ENCODE data around the gene UBR4. TPM values are rescaled to one million over a fixed set of nuclear protein-coding genes. Genes with fewer than 3 reads are reported as not detected.

Gene UBR4
- total and polyA plus RNA-seq, 2 experiments from 2014 or later = 111 to 230 TPM

- TF ChIP-seq ZNF462 (CRISPR knock-in tag; IDR thresholded peaks at IDR 0.05) (no peak), NANOG (IDR thresholded peaks at IDR 0.05; ENCODE audit: borderline replicate concordance) (no peak), POLR2AphosphoS5 (IDR thresholded peaks at IDR 0.05; ENCODE audit: low read depth) (no peak), STAT1 (IDR thresholded peaks at IDR 0.05; ENCODE audit: unreplicated experiment) (no peak), ETS1 (IDR thresholded peaks at IDR 0.05) (no peak)
Measured at GRCh38 chr1:19193004-19193403, 17.1 kb downstream of the UBR4 start (continued).

GRCh38 chr1:19191811-19192210 lies 18.3 kb downstream of the UBR4 start:
- Histone ChIP-seq H3F3A (replicated peaks; ENCODE audit: low read depth) (no peaks in the 10 kb centered on the region), H3K9me2 (ENCODE audit: insufficient read depth) (no peaks in the 10 kb centered on the region), H3K27ac (ENCODE audit: low read depth) (no peak overlapping the region), H3K4me3 (no peak overlapping the region), H3K4me1 (ENCODE audit: insufficient read depth) (no peaks in the 10 kb centered on the region; the same call in 1 of the 2 replicates), H3K27me3 (ENCODE audit: insufficient read depth) (no peaks in the 10 kb centered on the region), H3K79me2 (replicated peaks; ENCODE audit: insufficient read depth) (peaks cover 52% of the 10 kb centered on the region), H4K20me1 (replicated peaks; ENCODE audit: insufficient read depth) (peaks cover 33% of the 10 kb centered on the region), H2AFZ (no peak overlapping the region), H3K36me3 (ENCODE audit: insufficient read depth) (peaks cover 72% of the 10 kb centered on the region), H3K4me2 (no peak overlapping the region)
- peaks cover 4% of the 10 kb centered on the region for H3K27me3 Mint-ChIP-seq (ENCODE audit: insufficient read depth, low read depth, poor library complexity)
- peaks cover 12% of the 10 kb centered on the region for H3K4me1 Mint-ChIP-seq
- H3K36me3 Mint-ChIP-seq (ENCODE audit: low read depth) = peaks cover 80% of the 10 kb centered on the region
- H3K27ac Mint-ChIP-seq = no peak overlapping the region
- H3K9me3 Mint-ChIP-seq = no peaks in the 10 kb centered on the region
- DNase-seq (ENCODE audit: low spot score) = no peak
- ATAC-seq = no peak
- H3K4me3 Mint-ChIP-seq = no peak overlapping the region
- TF ChIP-seq STAT1 (IDR thresholded peaks at IDR 0.05; ENCODE audit: unreplicated experiment) (no peak), NANOG (IDR thresholded peaks at IDR 0.05; ENCODE audit: borderline replicate concordance) (no peak), CREB1 (CRISPR knock-in tag; IDR thresholded peaks at IDR 0.05; ENCODE audit: low read depth) (no peak), CTCF (conservative IDR thresholded peaks at IDR 0.05; ENCODE audit: low read depth in 2 of 2) (no peak), EZH2 (IDR thresholded peaks at IDR 0.05; ENCODE audit: low read depth, unreplicated experiment) (no peak)

All from GM23338 (cell line).